ENCODE results near the gene SZT2.

DNA sequence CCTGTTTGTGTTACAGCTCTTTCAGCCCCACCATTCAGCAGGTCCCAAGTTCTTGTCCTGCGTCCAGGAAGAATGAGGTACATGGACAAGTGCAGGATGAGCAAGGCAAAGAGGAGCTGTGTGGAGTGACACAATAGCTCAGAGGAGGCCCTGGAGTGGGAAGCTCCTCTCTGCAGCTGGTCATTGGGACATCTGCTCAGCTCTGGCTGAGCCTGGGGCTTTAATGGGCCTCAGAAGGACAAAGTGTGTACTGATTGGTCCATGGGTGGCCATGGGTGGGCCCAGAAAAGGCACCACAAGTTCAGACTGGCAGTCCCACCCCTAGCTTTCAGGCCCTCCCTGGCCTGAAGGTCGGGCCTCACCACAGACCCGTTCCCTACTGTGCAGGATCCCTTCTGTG, 78.7 kb downstream of the SZT2 start:
- TF ChIP-seq POLR2A (IDR thresholded peaks at IDR 0.05; ENCODE audit: low read depth, low read length) (no peak), FOS (IDR thresholded peaks at IDR 0.05; ENCODE audit: low read depth, low read length) (no peak), RFX5 (IDR thresholded peaks at IDR 0.05; ENCODE audit: low read depth, low read length) (no peak), NFE2L2 (IDR thresholded peaks at IDR 0.05; ENCODE audit: low read depth, low read length) (no peak), MAZ (IDR thresholded peaks at IDR 0.05; ENCODE audit: borderline replicate concordance, low read depth, low read length) (no peak), MXI1 (IDR thresholded peaks at IDR 0.05; ENCODE audit: borderline replicate concordance, low read depth, low read length) (no peak), RAD21 (IDR thresholded peaks at IDR 0.05; ENCODE audit: low read length) (no peak), MAFK (IDR thresholded peaks at IDR 0.05; ENCODE audit: low read depth, low read length) (no peak), SMC3 (IDR thresholded peaks at IDR 0.05; ENCODE audit: low read depth, low read length) (no peak), BHLHE40 (IDR thresholded peaks at IDR 0.05; ENCODE audit: low read depth, low read length) (no peak)
- TF ChIP-seq, protein P1, sequence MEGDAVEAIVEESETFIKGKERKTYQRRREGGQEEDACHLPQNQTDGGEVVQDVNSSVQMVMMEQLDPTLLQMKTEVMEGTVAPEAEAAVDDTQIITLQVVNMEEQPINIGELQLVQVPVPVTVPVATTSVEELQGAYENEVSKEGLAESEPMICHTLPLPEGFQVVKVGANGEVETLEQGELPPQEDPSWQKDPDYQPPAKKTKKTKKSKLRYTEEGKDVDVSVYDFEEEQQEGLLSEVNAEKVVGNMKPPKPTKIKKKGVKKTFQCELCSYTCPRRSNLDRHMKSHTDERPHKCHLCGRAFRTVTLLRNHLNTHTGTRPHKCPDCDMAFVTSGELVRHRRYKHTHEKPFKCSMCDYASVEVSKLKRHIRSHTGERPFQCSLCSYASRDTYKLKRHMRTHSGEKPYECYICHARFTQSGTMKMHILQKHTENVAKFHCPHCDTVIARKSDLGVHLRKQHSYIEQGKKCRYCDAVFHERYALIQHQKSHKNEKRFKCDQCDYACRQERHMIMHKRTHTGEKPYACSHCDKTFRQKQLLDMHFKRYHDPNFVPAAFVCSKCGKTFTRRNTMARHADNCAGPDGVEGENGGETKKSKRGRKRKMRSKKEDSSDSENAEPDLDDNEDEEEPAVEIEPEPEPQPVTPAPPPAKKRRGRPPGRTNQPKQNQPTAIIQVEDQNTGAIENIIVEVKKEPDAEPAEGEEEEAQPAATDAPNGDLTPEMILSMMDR (conservative IDR thresholded peaks at IDR 0.05; ENCODE audit: low read depth, low read length): no peak
- TF ChIP-seq, protein P2, sequence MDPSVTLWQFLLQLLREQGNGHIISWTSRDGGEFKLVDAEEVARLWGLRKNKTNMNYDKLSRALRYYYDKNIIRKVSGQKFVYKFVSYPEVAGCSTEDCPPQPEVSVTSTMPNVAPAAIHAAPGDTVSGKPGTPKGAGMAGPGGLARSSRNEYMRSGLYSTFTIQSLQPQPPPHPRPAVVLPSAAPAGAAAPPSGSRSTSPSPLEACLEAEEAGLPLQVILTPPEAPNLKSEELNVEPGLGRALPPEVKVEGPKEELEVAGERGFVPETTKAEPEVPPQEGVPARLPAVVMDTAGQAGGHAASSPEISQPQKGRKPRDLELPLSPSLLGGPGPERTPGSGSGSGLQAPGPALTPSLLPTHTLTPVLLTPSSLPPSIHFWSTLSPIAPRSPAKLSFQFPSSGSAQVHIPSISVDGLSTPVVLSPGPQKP (IDR thresholded peaks at IDR 0.05; ENCODE audit: borderline replicate concordance, low read depth, low read length): no peak
- TF ChIP-seq, protein P3, sequence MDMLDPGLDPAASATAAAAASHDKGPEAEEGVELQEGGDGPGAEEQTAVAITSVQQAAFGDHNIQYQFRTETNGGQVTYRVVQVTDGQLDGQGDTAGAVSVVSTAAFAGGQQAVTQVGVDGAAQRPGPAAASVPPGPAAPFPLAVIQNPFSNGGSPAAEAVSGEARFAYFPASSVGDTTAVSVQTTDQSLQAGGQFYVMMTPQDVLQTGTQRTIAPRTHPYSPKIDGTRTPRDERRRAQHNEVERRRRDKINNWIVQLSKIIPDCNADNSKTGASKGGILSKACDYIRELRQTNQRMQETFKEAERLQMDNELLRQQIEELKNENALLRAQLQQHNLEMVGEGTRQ (IDR thresholded peaks at IDR 0.05; ENCODE audit: low read depth, low read length): no peak
